LNCaP clone FGC (cell line): Measurements from ENCODE around the gene SLC6A19.

ENCODE experiments used
- DNase-seq: peaks from one replicate; pipeline ENCODE4 v3.0.0-alpha.2; 2011; ENCODE audit warnings: low read depth
- H3K4me3 ChIP-seq: 2 replicates; pipeline ENCODE4 v1.5.1; 2011; ENCODE audit warnings: mild to moderate bottlenecking, low read depth, low read length, control low read depth
- TF ChIP-seq, protein P1 (sequence below): IDR thresholded peaks from 2 replicates; pipeline ENCODE4 v1.5.1; 2012; ENCODE audit warnings: mild to moderate bottlenecking; ENCODE audit not compliant: control insufficient read depth, insufficient read depth; ENCODE audit errors: extremely low read depth

Gene SLC6A19

DNA sequence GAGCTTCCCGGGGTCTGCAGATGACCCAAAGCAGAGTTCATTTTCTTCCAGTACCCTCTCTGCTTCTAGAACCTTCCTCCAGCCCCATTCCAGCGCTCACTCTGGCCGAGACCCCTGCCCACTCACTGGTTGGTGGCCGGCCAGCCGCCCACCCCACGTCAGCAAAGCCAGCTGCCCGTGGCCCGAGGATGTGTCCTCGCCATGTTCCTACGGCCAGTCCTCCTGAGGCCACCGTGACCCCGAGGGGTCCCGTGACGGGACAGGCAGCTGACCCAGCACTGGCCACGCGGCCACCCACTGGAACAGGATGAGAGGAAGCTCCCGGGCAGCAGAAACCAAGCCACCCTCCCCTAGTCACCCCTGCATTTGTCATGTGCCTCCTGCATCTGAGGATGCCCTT lies 39.1 kb upstream of the SLC6A19 start:
- no peak for DNase-seq
- TF ChIP-seq, protein P1, sequence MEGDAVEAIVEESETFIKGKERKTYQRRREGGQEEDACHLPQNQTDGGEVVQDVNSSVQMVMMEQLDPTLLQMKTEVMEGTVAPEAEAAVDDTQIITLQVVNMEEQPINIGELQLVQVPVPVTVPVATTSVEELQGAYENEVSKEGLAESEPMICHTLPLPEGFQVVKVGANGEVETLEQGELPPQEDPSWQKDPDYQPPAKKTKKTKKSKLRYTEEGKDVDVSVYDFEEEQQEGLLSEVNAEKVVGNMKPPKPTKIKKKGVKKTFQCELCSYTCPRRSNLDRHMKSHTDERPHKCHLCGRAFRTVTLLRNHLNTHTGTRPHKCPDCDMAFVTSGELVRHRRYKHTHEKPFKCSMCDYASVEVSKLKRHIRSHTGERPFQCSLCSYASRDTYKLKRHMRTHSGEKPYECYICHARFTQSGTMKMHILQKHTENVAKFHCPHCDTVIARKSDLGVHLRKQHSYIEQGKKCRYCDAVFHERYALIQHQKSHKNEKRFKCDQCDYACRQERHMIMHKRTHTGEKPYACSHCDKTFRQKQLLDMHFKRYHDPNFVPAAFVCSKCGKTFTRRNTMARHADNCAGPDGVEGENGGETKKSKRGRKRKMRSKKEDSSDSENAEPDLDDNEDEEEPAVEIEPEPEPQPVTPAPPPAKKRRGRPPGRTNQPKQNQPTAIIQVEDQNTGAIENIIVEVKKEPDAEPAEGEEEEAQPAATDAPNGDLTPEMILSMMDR = no peak
- H3K4me3 ChIP-seq = no peak overlapping the region

DNA sequence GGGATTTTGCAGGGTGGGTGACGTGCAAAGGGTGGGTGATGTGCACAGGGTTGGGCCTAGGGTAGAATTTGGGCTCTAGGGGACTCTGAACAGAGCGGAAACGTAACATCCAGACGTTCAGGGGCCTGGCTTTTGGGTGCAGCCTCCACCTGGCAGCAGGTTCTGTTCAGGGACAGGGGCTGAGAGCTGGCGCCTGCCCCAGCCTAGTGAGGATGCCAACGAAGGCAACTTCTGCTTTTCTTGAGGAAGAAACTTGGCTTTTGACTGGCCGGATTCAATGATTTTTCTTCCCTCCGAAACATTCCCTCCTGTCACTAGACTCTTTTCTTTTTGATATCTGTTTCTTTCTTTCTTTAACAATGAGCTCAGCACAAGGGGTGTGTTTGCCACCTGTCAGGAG lies 38.6 kb upstream of the SLC6A19 start:
- DNase-seq = no peak
- TF ChIP-seq, protein P1 = no peak
- H3K4me3 ChIP-seq = no peak overlapping the region

DNA sequence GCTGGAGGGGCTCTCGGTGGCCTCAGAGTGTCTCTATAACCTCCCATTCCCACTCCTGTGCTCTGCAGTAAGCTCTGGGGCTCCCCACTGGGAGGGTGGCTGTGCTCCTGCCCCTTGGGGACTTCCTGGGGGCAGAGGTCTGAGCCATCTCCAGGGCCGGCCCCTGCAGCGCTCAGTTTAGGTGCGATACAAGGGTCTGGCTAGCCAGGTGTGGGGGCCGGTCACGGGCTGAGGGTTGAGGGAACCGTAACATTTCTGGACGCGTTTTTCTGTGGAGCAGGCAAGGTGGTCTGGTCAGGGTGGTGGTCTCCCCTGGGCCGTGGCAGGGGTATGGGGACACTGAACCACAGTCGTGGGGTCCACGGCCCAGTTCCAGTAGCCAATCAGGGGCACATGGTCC lies 38.0 kb upstream of the SLC6A19 start:
- DNase-seq = no peak
- TF ChIP-seq, protein P1 = no peak
- H3K4me3 ChIP-seq = no peak overlapping the region

DNA sequence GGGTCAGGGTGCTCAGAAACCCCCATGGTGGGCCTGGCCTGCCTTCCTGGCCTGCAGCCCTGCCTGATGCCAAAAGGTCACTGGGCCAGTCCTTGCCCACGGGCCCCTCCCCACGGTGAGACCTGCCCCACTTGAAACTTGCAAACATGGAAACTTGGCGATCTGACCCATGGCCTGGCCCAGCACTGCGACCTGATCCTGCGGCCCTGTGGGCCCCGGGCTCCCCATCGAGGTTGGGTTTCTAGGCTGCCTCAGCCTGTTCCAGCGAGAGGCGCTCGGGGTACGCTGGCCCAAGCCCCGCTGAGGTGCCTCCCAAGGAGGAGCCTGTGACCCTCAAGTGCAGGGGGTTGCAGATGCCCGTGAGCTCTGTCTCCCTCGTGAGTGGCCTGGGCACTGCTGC lies 37.5 kb upstream of the SLC6A19 start:
- no peak overlapping the region for H3K4me3 ChIP-seq
- TF ChIP-seq, protein P1 = no peak
- no peak for DNase-seq

DNA sequence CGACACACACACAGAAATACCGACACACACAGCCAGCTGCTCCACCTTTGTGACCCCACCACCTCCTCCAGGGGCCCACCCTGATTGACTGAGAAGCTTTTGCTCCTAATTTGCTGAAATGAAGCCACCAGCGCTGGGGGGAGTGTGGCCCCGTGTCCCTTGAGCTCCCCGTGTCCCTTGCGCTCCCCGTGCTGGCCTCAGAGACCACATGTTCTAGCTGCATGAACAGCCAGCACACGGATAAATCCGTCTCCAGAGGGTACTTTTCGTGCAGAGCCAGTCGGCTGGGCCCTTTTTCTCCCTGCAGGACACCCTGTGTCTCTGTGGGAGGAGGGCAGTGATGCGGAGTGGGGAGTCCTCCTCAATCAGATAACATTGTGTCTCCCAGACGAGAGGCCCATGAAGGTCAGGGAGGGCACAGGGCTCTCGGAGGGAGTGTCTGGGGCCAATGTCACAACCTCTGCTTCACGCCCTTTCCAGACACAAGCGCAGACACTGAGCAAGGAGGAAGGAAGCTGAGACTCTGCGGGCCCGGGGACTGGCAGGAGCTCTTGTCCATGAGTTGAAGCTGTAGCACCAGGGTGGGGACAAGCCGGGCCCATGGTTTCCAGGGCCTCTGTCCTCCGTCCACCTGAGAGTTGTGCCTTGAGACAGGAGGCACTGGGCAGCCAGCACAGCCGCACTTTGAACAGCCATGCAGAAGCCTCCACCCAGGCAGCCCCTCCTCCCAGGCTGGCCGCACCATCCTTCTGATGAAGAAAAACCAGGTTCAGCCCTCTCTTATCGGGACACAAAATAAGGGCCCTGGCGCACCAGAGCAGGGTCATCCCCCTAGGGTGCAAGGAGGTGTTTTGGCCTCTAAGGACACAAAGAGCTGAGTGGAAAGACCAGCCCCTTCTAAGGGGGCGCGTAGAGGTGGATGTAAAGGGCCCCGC lies 36.4 kb upstream of the SLC6A19 start:
- TF ChIP-seq, protein P1 = no peak
- no peak overlapping the region for H3K4me3 ChIP-seq
- no peak for DNase-seq

DNA sequence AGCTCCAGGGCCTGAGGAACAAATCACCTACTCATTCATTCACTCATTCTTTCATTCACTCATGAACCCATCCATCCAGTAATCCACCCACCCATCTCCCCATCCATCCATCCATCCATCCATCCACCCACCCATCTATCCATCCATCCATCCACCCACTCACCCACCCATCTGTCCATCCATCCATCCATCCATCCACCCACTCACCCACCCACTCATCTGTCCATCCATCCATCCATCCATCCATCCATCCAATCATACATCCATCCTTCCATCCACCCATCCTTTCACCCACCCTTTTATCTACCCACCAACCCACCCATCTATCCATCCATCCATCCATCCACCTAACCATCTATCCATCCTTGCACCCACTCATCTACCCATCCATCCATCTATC lies 35.5 kb upstream of the SLC6A19 start:
- TF ChIP-seq, protein P1 = no peak
- H3K4me3 ChIP-seq = no peak overlapping the region

DNA sequence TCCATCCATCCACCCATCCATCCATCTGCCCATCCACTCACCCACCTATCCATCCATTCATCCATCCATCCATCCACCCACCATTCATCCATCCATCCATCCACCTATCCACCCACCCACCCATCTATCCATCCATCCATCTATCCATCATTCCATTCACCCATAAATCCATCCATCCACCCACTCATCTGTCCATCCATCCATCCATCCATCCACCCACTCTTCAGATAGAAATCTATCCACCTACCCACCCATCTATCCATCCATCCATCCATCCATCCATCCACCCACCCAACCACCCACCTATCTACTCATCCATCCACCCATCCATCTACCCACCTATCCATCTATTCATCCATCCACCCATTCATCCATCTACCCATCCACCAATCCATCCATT lies 35.0 kb upstream of the SLC6A19 start:
- TF ChIP-seq, protein P1 = no peak
- no peak for DNase-seq
- no peak overlapping the region for H3K4me3 ChIP-seq

More for the DNA sequence above, 35.5 kb upstream of the SLC6A19 start:
- no peak for DNase-seq
